Neural cell (in vitro differentiated cells): Measurements from ENCODE around the gene OSBPL2. TPM values are rescaled to one million over a fixed set of nuclear protein-coding genes. Genes with fewer than 3 reads are reported as not detected.

Experiments
- H2AFZ ChIP-seq: fragments of 200-600, 300-800 bp; sonication (generic), shearing (Covaris generic); 2 replicates; pipeline ENCODE4 v1.6.0; 2014; ENCODE audit warnings: low read depth, mild to moderate bottlenecking, antibody characterized with exemption, low read length, moderate library complexity
- H3F3A ChIP-seq: fragments of 200-600 bp; shearing (Covaris generic); 2 replicates; pipeline ENCODE4 v1.6.1; 2016; ENCODE audit warnings: mild to moderate bottlenecking, moderate library complexity, mixed read lengths, antibody characterized with exemption, low read length; ENCODE audit not compliant: insufficient read depth, poor library complexity, severe bottlenecking
- H3K27ac ChIP-seq: fragments of 200-600, 300-800 bp; sonication (generic), shearing (Covaris generic); 2 replicates; pipeline ENCODE4 v1.5.1; 2014; ENCODE audit warnings: mild to moderate bottlenecking, low read length, moderate library complexity
- H3K27me3 ChIP-seq: fragments of 300-800, 200-600 bp; sonication (generic), shearing (Covaris generic); 2 replicates; pipeline ENCODE4 v1.6.0; 2014; ENCODE audit warnings: mild to moderate bottlenecking, low read depth, low read length, moderate library complexity; ENCODE audit not compliant: insufficient read depth
- H3K36me3 ChIP-seq: fragments of 300-800, 200-600 bp; sonication (generic), shearing (Covaris generic); 2 replicates; pipeline ENCODE4 v1.5.1; 2014; ENCODE audit warnings: mild to moderate bottlenecking, antibody characterized with exemption, low read length, moderate library complexity; ENCODE audit not compliant: insufficient read depth
- H3K4me2 ChIP-seq: fragments of 300-800, 200-600 bp; sonication (generic), shearing (Covaris generic); 2 replicates; pipeline ENCODE4 v1.6.0; 2014; ENCODE audit warnings: mild to moderate bottlenecking, low read length
- H3K4me3 ChIP-seq: fragments of 300-800, 200-600 bp; sonication (generic), shearing (Covaris generic); 2 replicates; pipeline ENCODE4 v1.5.1; 2014; ENCODE audit warnings: mild to moderate bottlenecking, low read length, moderate library complexity
- H3K79me2 ChIP-seq: fragments of 200-600 bp; shearing (Covaris generic); replicated peaks from 2 replicates; pipeline ENCODE4 v1.6.0; 2014; ENCODE audit warnings: mild to moderate bottlenecking, low read length, moderate library complexity; ENCODE audit not compliant: insufficient read depth
- H3K9ac ChIP-seq: fragments of 300-800, 200-600 bp; sonication (generic), shearing (Covaris generic); 2 replicates; pipeline ENCODE4 v1.6.1; 2016; ENCODE audit warnings: mild to moderate bottlenecking, low read length, mixed read lengths
- H3K9me2 ChIP-seq: fragments of 200-600 bp; shearing (Covaris generic); 2 replicates; pipeline ENCODE4 v1.6.1; 2016; ENCODE audit warnings: mild to moderate bottlenecking, low read length, mixed read lengths; ENCODE audit not compliant: insufficient read depth
- H3K9me3 ChIP-seq: fragments of 200-600, 300-800 bp; sonication (generic), shearing (Covaris generic); 2 replicates; pipeline ENCODE4 v1.6.1; 2016; ENCODE audit warnings: mild to moderate bottlenecking, mixed run types, low read length, moderate library complexity, mixed read lengths
- H4K20me1 ChIP-seq: fragments of 200-600 bp; shearing (Covaris generic); 2 replicates; pipeline ENCODE4 v1.6.1; 2016; ENCODE audit warnings: mild to moderate bottlenecking, mixed run types; ENCODE audit not compliant: insufficient read depth
- CTCF ChIP-seq: fragments of 450-650 bp; IDR thresholded peaks from 2 replicates; pipeline ENCODE4 v1.5.1; 2014; ENCODE audit warnings: antibody characterized with exemption, mild to moderate bottlenecking, moderate library complexity; ENCODE audit not compliant: poor library complexity, severe bottlenecking
- POLR2AphosphoS5 ChIP-seq: IDR thresholded peaks from 2 replicates; pipeline ENCODE4 v1.6.1; 2012
- RAD21 ChIP-seq: fragments of 450-650 bp; conservative IDR thresholded peaks from 2 replicates; pipeline ENCODE4 v1.6.1; 2014; ENCODE audit warnings: antibody characterized with exemption, mild to moderate bottlenecking, moderate library complexity
- SMC3 ChIP-seq: fragments of 450-650 bp; conservative IDR thresholded peaks from 2 replicates; pipeline ENCODE4 v1.6.1; 2014; ENCODE audit warnings: antibody characterized with exemption, mild to moderate bottlenecking, moderate library complexity; ENCODE audit not compliant: poor library complexity
- TAF1 ChIP-seq: IDR thresholded peaks from 2 replicates; pipeline ENCODE4 v1.6.1; 2012; ENCODE audit warnings: low read depth
- polyA plus RNA-seq: library from polyadenylated mRNA; depleted of rRNA; stranded (reverse); fragments of >200 nt; gene quantifications from 2 replicates; pipeline ENCODE4 v1.2.3, GENCODE V29; 2014
- TF ChIP-seq, protein P1 (sequence below): IDR thresholded peaks from 2 replicates; pipeline ENCODE4 v1.6.1; 2012; ENCODE audit warnings: borderline replicate concordance

Gene OSBPL2
- polyA plus RNA-seq, 1 donor from 2014 or later = 41.5 TPM

DNA sequence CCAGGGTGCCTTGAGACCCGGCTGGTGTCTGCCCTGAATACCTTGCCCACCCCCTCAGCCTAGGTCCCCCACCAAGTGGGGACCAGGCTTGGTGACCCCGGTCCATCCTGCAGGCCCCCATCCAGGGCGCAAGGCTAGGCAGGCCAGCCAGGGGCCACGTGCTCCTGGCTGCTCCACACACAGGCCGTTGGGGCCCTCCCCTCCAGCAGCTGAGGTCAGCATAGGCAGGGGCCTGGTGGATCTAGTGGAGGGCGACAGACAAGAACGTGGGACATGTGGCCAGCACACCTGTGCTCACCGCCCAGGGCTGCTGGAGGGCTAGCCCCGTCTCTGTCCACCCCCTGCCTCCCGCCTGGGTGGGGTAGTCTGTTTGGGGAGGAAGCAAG, 10.7 kb upstream of the OSBPL2 start:
- no peaks in the 10 kb centered on the region for H3K36me3 ChIP-seq
- no peak overlapping the region for H2AFZ ChIP-seq
- no peak overlapping the region for H3K4me2 ChIP-seq
- H3K9me2 ChIP-seq = no peaks in the 10 kb centered on the region
- H3K4me3 ChIP-seq = no peak overlapping the region
- H3K27me3 ChIP-seq = peaks cover 6% of the 10 kb centered on the region
- no peaks in the 10 kb centered on the region for H3F3A ChIP-seq
- no peaks in the 10 kb centered on the region for H3K9me3 ChIP-seq
- TF ChIP-seq SMC3 (no peak), POLR2AphosphoS5 (no peak), TAF1 (no peak), CTCF (no peak), RAD21 (no peak)
- TF ChIP-seq, protein P1, sequence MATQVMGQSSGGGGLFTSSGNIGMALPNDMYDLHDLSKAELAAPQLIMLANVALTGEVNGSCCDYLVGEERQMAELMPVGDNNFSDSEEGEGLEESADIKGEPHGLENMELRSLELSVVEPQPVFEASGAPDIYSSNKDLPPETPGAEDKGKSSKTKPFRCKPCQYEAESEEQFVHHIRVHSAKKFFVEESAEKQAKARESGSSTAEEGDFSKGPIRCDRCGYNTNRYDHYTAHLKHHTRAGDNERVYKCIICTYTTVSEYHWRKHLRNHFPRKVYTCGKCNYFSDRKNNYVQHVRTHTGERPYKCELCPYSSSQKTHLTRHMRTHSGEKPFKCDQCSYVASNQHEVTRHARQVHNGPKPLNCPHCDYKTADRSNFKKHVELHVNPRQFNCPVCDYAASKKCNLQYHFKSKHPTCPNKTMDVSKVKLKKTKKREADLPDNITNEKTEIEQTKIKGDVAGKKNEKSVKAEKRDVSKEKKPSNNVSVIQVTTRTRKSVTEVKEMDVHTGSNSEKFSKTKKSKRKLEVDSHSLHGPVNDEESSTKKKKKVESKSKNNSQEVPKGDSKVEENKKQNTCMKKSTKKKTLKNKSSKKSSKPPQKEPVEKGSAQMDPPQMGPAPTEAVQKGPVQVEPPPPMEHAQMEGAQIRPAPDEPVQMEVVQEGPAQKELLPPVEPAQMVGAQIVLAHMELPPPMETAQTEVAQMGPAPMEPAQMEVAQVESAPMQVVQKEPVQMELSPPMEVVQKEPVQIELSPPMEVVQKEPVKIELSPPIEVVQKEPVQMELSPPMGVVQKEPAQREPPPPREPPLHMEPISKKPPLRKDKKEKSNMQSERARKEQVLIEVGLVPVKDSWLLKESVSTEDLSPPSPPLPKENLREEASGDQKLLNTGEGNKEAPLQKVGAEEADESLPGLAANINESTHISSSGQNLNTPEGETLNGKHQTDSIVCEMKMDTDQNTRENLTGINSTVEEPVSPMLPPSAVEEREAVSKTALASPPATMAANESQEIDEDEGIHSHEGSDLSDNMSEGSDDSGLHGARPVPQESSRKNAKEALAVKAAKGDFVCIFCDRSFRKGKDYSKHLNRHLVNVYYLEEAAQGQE = no peak
- no peak overlapping the region for H3K9ac ChIP-seq
- no peaks in the 10 kb centered on the region for H3K79me2 ChIP-seq
- H4K20me1 ChIP-seq = no peaks in the 10 kb centered on the region
- H3K27ac ChIP-seq = no peak overlapping the region

GRCh38 chr20:62227977-62228958, 10.1 kb upstream of the OSBPL2 start:
- no peaks in the 10 kb centered on the region for H3K36me3 ChIP-seq
- no peaks in the 10 kb centered on the region for H3F3A ChIP-seq
- no peak for TF ChIP-seq CTCF
- no peak overlapping the region for H3K4me2 ChIP-seq
- H3K9ac ChIP-seq = no peak overlapping the region
- no peaks in the 10 kb centered on the region for H3K9me2 ChIP-seq
- no peaks in the 10 kb centered on the region for H3K9me3 ChIP-seq
- no peak overlapping the region for H2AFZ ChIP-seq
- H4K20me1 ChIP-seq = no peaks in the 10 kb centered on the region
- no peaks in the 10 kb centered on the region for H3K79me2 ChIP-seq
- H3K4me3 ChIP-seq = no peak overlapping the region
- H3K27ac ChIP-seq = no peak overlapping the region
- H3K27me3 ChIP-seq = peaks cover 4% of the 10 kb centered on the region
